NCI-H510A (cell line): ENCODE data around the gene ZFAND2B.
A peak's percentile ranks its signal among the peaks of the same experiment; 100 is the strongest.
"Not testable (repeated sequence)": the region's sequence is repeated elsewhere in the genome, so short reads cannot be mapped to it uniquely, and the experiment has no call there.

ENCODE experiments used
- DNase-seq: peaks from one replicate; lab custom pipeline; 2025; lab: John Stamatoyannopoulos, UW

ZFAND2B gene

DNA sequence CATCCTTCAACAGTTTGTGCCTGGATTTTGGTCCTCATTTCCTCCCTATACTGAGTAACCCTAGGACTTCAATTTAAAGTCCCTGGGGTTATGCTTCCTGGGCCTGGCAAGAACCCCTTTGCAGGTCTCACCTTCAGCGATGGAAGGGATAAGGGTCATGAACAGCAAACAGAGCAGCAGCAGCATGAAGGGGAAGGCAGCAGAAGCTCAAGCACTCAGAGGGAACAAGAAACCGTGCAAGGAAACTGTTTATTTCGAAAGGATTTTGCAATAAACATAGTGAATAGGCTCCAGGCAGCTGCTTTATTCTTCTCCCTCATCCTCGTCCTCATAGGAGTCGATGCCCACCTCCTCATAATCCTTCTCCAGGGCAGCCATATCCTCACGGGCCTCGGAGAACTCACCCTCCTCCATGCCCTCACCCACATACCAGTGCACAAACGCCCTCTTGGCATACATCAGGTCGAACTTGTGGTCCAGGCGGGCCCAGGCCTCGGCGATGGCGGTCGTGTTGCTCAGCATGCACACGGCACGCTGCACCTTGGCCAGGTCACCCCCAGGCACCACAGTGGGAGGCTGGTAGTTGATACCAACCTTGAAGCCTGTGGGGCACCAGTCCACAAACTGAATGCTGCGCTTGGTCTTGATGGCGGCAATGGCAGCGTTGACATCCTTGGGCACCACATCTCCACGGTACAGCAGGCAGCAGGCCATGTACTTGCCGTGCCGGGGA is 43.6 kb downstream of the ZFAND2B start:
- DNase-seq = no peak

DNA sequence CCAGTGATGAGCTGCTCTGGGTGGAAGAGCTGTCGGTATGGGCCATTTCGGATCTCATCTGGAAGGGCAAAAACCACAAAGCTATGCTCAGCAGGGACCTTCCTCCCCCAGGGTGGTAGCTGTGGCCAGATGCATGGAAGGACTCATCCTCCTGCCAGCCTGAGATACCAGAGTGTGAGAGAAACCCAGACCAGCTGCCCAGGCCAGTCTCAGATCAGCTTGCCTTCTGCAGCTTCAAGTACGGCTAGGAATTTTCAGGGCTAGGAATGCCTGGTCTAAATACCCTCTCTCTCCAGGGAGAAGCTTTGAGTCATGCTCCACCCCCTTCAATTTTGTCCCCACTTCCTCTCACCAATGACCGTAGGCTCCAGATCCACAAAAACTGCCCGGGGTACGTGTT is 45.1 kb downstream of the ZFAND2B start:
- no peak for DNase-seq

GRCh38 chr2:219252084-219252483 is 45.5 kb downstream of the ZFAND2B start:
- DNase-seq = peak; percentile 8

DNA sequence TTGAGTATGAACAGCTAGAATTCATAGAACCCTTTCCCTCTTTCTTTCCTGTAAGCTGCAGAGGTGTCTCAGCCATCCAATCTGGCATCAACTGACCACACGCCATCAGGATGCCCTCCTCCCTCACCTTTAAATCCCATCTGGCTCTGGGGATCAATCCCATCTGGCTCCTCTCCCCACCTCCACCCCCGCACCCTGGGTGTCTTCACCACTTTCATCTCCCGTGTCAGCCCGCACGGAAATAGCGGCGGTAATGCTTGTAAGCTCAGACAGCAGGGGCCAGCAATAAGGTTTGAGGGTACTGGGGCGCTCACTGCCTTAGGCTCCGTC is 46.0 kb downstream of the ZFAND2B start:
- DNase-seq = no peak

GRCh38 chr2:219252900-219253752 is 46.5 kb downstream of the ZFAND2B start, which contains the start of gene TUBA4B:
TSS of gene TUBA4B (plus strand) at chr2:219253243. CDS start at chr2:219253408, 165 bp downstream.
- peak; percentile 22 for DNase-seq

GRCh38 chr2:219253753-219254589 is 47.4 kb downstream of the ZFAND2B start, which contains the start of gene TUBA4A:
TSS of gene TUBA4A (minus strand) at chr2:219253918. CDS start at chr2:219253858, 60 bp downstream.
- peak; percentile 74 for DNase-seq

DNA sequence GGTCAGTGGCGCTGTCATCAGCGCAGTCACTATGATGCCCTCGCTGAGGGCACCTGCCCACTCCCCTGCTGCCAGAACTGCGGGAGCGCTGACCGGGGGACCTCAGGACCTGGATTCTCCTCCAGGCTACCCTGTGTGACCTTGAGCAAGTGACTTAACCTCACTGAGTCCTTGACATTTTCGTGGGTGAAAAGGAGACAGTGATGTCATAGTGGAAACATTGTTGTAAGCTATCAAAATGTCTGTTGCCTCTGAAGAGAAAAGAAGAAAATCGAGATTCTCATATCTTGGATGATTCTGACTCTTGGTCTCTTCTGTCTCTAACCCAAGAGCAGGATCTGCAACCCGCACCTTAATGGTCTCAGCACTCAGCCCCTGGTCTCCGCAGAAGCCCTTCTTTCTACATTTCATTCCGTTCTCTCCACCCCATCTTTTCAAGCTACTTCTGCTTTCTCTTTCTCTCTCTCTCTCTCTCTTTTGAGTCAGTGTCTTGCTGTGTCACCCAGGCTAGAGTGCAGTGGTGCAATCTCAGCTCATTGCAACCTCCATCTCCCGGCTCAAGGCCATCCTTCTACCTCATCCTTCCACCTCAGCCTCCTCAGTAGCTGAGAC is 48.1 kb downstream of the ZFAND2B start:
- no peak for DNase-seq

- not testable (repeated sequence) for DNase-seq
Measured at GRCh38 chr2:219258942-219259341, 52.4 kb downstream of the ZFAND2B start.
